CD4-positive, alpha-beta T cell treated with Interleukin-10 for 1 hour (primary cell): ENCODE results near the gene PTK7.
"Not testable (repeated sequence)": the region's sequence is repeated elsewhere in the genome, so short reads cannot be mapped to it uniquely, and the experiment has no call there.

ENCODE experiments used
- DNase-seq: peaks from one replicate; pipeline ENCODE4 v3.0.0-alpha.2; 2020

The PTK7 gene

DNA sequence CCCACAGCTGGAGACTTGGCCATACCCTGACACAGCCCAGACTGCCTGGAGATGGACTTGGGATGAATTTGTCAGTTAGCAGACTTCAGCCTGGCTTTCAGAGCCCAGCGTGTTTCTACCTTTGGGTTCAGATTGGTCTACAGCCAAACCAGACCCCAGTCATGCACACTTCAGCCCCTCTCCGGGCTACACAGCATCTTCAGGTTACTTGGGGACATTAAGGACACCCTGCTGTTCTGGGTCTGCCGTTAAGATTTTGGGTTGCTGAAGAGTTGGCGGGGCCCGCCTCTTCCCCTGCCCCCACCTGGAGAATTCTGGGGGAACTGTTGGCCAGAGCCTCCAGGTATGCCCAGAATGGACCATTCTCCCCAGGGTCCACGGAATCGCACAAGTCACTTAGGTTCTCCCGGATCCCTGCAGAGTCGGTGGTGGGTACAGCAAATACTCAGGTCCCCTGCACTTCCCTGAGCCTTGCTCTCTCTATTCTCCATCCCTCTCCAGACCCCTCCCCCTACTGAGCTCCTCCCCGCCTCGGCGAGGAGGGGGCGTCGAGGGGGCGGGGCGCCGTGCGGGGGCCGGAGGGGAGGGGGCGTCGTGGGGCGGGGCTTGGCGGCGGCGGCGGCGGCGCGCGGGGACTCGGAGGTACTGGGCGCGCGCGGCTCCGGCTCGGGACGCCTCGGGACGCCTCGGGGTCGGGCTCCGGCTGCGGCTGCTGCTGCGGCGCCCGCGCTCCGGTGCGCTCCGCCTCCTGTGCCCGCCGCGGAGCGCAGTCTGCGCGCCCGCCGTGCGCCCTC lies at the start of gene PTK7:
TSS of gene PTK7 (plus strand) at position 645 of the 794 bp plus-strand sequence. CDS start 175 bp downstream, outside the sequence.
- peak; percentile 17 for DNase-seq

DNA sequence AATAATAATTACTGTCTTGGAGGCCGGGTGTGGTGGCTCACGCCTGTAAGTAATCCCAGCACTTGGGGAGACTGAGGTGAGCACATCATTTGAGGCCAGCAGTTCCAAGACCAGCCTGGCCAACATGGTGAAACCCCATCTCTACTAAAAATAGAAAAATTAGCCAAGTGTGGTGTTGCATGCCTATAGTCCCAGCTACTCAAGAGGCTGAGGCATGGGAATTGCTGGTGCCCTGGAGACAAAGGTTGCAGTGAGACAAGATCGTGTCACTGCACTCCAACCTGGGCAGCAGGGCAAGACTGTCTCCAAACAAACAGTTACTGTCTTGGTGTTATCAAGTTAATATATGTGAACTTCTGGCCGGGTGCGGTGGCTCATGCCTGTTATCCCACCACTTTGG lies 49.7 kb upstream of the PTK7 start:
- DNase-seq: no peak

DNA sequence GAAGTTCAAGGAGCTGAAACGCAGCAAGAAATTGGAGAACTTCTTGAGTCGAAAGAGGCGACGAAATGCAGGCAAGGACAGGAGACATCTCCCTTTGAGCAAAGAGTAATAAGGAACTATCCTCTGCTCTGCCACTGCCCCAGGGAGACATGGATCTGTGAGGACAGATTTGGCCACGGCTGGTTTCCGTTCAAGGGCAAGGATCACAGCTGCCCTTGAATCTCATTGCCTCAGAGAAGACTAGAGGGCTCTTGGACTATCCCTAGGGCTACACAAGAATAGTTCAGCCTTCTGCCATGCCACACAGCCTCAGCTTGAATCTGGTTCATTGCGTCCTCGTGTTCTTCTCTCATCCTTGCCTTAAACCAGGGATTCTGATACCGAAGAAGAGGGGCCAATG lies 47.0 kb upstream of the PTK7 start:
- no peak for DNase-seq

DNA sequence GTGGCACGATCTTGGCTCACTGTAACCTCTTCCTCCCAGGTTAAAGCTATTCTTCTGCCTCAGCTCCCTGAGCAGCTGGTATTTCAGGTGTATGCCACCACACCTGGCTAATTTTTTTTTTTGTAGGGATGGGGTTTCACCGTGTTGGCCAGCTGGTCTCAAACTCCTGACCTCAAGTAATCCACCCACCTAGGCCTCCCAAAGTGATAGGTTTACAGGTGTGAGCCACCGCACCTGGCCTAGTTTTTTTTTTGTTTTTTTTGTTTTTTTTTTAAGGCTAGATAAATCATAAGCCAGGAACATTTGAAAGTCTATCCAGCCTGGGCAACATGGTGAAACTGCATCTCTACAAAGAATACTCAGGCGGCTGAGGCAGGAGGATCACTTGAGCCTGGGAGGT lies 43.8 kb upstream of the PTK7 start:
- no peak for DNase-seq

DNA sequence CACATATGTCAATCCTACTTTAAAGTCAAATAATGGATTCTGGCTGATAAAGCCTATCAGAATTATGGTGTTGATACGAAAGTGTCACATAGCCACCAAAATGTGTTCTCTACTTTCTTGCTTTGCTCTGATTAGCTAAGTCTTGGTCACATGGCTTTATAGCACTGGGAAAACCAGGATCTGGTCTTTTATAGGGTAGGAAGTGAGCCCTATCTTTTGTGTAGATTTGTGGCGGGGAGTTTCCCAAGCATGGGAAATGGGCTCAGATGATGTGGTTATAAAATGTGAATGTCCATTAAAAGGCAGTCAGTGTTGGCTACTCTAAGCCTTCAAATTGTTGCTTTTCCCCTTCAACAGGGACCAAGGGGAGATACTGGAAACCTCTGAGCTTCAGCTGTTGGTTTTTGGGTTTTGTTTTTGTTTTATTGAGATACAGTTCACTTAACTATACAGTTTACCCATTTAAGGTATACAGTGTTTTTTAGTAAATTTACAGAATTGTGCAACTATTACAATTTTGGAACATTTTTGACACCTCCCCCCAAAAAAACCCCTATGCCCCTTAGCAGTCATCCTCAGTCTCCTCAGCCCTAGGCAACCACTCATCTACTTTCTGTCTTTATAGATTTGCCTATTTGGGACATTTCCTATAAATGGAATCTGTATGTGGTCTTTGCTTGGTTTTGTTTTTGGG lies 42.5 kb upstream of the PTK7 start:
- DNase-seq: no peak

DNA sequence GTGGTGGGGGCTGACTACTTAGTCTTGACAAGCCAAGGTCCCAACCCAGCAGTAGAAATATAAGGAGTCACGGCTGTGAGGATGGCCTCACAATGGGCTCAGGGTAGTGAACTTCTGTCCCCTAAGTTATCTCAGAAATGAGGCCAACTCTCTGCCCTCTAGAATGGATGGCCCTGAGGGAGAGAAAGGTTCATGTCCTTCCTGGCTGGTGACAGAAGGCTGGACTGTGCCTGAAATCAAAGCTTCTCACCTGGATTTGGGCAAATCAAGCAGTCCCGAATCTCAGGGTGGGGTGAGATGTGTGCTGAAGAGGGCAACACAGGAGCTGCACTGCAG lies 42.0 kb upstream of the PTK7 start:
- no peak for DNase-seq

DNA sequence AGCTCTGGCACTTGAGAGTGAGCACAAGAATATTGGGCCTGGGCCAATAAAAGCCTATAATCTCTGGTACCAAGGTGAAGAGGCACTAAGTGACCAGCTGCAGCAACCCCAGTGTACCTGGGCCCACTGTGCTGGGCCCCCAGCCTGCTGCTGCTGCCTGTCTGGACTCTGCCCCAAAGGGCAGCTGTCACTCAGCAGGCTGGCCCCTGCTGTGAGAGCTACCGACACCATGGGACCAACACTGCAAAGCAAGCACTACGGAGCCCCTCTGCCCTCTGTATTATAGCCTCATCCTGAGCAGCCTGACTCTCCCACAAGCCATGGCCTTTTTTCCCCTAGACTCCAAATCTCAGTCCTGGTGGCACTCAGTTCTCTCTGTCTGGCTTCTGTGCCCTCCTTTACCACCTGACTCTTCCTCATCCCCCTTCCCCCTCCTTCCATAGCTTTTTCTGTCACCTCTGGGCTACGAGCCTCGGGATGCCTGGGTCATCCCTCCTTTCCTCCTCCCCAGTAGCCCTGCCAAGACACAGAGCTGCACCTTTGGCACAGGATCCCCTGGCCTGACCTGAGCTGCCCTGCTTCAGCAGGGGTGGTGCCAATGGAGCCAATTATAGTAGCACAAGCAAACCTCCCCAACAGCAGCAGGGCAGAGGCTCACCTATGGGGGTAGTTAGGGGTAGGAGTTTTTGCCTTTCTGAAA lies 40.5 kb upstream of the PTK7 start:
- DNase-seq: no peak

DNA sequence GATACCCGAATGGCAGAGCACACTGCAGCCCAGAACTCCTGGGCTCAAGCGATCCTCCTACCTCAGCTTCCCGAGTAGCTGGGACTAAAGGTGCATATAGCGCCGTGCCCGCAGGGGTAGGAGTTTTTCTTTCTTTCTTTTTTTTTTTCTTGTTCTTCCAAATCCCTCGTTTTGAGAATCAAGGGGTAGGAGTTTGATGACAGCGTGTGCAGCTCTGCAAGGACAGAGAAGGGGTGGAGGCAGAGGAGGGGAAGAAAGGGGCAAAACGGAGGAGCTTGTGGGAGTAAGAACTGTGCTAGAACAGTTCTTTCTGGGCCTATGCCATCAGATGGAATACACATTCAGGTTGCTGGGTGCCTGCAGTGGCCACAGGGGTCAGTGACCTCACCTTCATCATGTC lies 39.4 kb upstream of the PTK7 start:
- DNase-seq: no peak

DNA sequence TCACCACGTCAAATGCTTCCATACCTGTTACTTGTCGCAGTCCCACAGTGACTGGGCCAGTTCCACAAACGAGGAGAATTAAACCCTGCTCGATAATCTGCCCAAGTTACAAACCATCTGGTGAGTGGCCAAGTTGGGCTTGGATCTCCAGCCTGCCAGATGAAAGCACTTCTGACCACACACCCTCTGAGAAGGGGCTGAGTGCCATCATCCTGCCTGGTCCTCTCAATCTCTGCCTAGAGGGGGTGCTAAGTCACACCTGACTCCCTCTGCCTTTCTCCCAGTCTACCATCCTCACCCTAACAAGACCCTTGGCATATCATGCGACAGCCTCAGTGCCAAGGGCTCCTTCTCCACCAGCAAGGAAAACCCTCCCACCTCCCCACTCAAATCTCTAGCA lies 38.9 kb upstream of the PTK7 start:
- no peak for DNase-seq

DNA sequence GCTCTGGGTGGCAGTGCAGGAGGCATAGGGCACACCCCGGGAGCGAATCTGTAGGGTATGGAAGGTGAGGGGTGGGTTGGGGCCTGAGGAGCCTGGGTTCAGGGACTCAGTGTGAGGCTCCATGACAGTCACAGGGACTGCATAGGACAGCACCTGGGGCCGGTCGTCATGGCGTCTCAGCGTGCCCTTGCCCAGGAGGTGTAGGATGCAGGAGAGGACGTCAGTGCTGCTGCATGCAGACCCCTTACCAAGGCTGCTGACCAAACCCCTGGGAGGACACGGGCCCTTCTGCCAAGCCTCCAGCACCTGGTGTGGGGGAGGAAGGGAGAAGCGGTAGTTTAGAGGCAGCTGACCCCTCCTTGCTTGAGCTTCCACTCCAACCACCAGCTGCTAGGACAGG lies 38.4 kb upstream of the PTK7 start:
- no peak for DNase-seq

DNA sequence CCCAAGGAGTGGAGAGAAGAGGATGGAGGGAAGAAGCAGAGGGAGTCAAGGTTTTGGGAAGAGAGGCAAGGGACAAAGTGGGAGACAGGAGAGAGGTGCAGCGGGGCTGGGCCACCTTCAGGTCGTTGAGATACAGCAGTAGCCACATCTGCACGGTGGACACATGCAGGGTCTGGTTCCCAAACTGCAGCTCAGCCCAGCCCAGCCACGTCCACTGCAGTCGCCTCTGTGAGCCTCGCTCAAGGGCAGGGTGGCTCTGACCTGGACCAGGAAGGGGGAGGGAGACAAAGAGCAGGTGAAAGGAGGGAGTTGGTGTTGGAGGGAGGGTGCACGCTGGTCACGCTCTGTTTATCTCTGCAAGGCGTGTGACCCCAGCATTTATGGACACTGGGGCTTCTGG lies 37.4 kb upstream of the PTK7 start:
- DNase-seq: no peak

DNA sequence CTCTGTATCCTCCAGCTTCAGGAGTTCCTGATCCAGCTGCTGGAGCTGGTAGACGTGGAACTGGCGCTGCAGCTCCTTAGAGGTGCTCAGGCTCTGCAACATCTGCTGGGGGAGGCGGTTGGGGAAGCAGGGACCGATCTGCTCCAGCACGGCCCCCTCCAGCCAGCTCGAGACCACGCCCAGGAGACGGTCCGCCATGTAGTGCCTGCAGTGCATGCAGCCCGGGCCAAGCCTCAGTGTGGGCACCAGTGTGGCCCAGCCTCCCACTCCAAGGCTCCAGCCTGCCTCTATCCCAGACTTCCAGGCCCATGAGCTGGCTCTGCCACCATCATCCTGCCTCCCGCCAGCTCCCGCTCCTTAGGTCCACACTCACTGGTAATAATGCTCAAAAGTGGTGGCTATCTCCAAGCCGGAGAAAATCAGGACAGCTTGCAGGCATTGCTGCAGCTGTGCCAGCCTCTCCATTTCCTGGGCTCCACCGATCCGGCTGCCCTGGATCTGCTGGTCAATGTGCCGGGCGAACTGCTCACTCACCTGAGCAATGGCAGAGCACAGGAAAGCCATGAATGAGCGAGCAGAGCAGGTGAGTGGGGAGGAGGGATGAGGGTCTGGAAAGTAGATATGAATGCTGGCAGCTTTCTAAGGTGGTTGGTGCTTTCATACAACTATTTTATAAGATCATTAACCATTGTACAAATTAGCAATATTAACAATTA lies 35.4 kb upstream of the PTK7 start:
- no peak for DNase-seq

DNA sequence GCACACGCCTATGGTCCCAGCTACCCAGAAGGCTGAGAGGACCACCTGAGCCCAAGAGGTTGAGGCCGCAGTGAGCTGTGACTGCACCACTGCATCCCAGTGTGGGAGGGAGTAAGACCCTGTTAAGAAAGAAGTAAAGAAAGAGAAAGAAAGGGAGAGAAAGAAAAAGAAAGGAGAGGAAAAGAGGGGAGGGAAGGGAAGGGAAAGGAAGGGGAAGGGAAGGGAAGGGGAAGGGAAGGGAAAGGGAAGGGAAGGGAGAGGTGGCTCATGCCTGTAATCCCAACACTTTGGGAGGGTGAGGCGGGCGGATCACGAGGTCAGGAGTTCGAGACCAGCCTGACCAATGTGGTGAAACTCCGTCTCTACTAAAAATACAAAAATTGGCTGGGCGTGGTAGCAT lies 34.6 kb upstream of the PTK7 start:
- not testable (repeated sequence) for DNase-seq

DNA sequence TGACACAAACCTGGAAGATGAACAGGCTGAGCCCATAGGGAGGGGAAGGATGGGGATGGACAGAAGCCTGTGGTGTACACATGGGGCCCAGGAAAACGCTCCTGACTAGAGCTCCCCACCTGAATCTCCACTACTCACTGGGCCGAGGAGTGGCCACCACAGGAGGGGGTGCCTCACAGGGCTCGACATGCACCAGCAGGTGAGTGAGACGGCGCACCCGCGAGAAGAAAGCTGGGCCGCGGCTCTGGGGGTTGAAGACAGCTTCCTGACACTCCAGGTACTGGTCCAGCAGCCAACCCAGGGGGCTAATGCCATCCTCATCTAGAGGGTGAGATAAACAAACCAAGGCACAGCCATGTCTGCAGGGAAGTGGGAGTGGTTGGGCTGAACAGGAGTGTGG lies 32.8 kb upstream of the PTK7 start:
- DNase-seq: no peak

DNA sequence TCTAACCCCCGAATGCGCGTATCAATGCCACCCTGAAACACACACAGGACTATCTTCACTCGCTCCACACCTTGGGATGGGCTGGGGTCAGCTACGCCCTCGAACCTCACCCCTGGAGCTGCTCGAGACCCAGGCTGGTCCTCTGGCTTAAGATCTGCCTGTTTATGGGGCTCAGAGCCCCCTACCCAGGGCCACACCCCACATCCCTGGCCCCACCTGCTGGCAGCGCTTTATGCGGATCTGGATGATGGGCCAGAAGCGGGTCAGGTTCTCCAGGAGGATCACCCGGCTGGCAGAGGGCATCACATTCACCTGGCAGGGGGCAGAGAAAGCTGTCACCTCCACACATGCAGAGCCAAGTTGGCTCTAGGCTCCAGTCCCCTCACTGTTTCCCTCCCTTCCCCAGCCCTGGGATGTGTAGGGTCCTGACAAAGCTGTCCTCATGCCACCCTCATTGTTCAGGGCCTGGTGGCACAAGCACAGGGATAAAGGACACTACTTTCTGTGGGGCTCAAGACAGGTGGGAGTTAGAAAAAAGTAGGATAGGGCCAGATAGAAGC lies 30.7 kb upstream of the PTK7 start:
- no peak for DNase-seq

DNA sequence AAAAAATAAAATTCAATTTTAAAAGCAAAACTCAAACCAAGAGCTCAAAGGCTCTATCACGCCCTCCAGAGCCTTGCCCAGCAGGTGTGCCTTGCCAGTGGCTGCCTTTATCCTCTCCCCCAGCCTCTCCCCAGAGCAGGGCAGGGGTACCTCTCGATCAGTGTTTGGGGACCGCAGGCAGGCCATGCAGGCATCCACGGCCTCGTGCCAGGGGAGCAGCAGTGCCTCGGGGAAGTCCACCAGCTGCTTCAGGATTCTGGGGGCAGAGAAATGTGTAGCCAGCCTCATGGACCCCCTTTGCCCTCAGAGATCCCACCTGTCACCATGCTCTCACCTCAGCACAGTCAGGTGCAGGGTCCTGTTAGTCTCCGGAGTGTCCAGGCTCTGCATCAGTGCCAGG lies 28.1 kb upstream of the PTK7 start:
- no peak for DNase-seq

DNA sequence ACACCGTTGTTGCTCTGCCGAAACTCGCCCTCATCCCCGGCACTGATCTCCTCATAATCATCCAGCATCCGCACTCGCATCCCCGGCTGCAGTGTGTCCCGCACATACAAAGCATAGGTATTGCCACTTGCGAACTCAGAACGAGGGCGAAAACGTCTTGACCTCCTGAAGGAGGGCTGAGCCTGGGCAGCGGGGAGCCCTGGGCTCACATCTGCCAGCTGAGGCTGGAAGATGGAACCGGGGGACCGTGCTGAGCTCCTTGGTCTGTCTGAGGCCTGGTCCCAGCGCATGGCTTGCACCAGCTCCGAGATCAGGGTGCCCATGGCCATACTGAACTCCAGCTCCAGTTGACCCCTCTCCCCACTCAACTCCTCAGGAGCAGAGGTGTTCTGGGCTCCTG lies 25.1 kb upstream of the PTK7 start:
- DNase-seq: no peak

DNA sequence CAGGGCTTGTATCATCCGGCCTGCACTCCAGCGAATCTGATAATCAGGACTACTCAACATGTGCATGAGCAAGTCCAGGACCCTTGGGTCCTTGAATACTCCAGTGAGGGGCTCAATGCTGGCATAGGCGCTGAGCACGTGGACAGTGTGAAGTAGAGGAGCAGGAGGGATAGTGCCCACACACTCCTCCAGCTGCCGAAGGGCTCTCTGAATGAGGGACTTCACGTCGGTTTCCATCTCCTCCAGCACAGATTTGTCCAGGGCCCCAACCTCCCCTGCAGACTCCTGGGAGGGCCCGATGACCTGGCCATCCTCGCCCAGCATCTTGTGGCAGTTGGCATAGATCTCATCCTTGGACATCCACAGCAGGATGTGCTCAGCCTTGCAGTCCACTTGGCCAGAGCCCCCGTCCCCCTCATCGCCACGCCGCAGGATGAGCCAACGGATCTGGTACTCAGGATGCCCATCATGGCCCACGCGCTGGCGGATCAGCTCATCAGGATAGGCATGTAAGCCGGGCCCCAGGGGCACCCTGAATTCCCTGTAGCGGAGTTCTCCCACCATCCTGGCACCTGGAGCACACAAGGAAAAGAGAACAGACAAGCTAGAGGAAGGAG lies 23.8 kb upstream of the PTK7 start:
- no peak for DNase-seq

DNA sequence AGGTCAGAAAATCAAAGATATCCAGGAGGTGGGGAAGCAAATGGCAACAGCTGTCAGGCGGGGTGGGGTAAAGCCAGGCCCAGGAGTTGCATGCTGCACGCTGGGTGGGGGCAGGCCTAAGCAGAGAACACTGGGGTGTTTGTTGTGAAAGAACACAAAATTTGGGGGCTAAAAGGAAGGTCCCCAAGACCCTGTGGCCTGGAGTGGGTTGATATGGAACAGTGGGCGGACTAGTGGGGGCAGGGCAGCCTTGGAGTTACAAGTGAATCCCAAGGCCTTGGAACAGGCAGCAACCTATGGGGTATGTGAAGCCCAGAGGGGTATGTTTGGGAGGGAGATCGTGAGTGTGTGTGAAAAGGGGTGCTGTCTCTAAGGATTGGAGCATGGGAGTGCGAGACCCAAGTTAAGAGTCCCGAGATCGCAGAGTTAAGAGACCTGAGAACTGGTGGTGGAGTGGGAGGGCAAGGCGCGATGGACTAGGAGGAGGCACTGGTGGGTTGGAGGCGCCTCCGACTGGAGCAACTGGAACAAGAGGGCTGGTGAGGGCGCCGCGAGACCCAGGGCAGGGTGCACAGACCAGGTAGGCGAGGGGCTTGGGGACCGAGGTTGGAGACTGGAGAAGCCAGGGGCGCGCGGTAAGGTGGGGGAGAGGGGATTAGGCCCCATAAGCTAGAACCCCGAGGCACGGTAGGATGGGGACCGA lies 23.1 kb upstream of the PTK7 start:
- no peak for DNase-seq

DNA sequence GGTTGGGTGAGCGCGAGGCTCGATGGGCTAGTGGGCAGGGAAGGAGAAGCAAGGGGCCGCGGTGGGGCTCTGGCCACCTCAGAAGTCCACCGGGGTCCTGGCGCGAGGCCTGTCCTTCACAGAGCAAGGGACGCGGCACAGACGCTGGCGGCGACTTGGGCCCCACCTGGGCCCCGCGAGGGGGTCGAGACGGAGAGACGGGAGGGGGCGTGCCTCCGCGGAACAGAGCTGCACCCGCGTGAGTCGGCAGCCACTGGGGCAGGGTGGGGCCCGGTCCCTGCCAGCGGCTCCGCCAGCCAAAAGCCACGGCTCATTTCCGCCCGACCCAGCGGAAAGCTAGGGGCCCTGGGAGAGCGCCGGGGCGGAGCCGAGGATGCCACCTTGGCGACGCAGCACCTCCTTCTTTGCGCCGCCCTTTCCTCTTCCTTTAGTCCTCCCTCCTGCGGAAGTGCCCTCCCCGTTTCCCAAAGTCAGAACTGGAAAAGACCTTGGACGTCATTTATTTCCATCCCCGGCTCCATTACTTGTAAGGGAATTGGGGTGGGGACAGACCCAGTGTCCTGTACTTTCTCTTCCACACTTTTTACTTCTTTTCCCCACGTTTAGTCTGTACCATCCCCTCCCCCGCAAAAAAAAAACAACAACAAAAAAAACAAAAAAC lies 22.4 kb upstream of the PTK7 start, which contains the start of gene CUL7:
TSS of gene CUL7 (minus strand) at position 307 of the 661 bp plus-strand sequence. CDS start 1,063 bp downstream, outside the sequence.
- DNase-seq: peak; percentile 92

DNA sequence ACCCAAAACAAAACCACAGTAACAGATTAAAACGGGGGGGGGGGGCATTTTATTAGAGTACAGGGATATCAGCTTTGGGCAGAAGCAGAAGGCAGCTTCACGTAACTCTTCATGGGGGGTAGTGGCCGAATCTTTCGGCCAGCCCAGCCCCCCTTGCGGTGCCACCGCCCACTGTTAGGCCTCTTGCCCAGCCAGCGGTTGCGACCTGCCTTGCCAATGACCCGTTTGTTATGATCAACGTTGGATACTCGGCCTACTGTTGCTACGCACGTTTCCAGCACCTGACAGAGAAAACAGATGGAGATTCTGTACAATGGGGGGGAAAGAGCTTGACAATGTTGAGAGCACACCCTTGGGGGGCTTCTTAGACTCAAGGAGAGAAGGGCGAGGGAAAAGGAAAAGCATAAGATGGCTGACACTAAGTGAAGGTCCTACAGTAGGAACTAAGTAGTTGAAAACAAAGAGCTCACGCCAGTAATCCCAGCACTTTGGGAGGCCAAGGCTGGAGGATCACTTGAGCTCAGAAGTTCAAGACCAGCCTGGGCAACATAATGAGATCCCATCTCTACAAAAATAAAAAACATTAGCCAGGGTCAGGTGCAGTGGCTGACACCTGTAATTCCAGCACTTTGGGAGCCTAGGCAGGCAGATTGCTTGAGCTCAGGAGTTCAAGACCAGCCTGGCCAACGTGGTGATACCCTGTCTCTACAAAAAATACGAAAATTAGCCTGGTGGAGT lies 21.7 kb upstream of the PTK7 start:
- no peak for DNase-seq
